Ovary (tissue), 9 donors: ENCODE results near the gene ETFA. TPM values are rescaled to one million over a fixed set of nuclear protein-coding genes. Genes with fewer than 3 reads are reported as not detected.

Experiments
- DNase-seq, 5 donors: peaks; one replicate each; pipeline ENCODE4 v3.0.0-alpha.2; 2019 to 2020
- H3K27ac ChIP-seq, 2 donors: fragments of 200-600 bp; one replicate each; pipeline versions ENCODE4 v1.5.1 to v1.8.0; 2019 to 2022
- H3K27me3 ChIP-seq: fragments of 200-600 bp; one replicate; pipeline ENCODE4 v1.8.0; 2022
- H3K36me3 ChIP-seq: fragments of 200-600 bp; sonication (generic); one replicate; pipeline ENCODE4 v1.5.1; 2019
- H3K4me1 ChIP-seq: one replicate; pipeline ENCODE4 v1.8.1; 2013; ENCODE audit warnings: mild to moderate bottlenecking, moderate library complexity; ENCODE audit not compliant: insufficient read depth
- H3K4me3 ChIP-seq: fragments of 200-600 bp; sonication (generic); one replicate; pipeline ENCODE4 v1.5.1; 2017
- H3K9me3 ChIP-seq, 2 donors: fragments of 200-600 bp in 1 of 2; sonication (generic) in 1 of 2; one replicate each; pipeline versions ENCODE4 v1.5.1 to v1.8.1; 2013 to 2019; ENCODE audit warnings: mild to moderate bottlenecking in 1 of 2, moderate library complexity in 1 of 2
- EP300 ChIP-seq: sonication (generic); formaldehyde crosslinking; IDR thresholded peaks from one replicate; pipeline ENCODE4 v1.6.1; 2017; ENCODE audit warnings: antibody characterized with exemption
- POLR2A ChIP-seq: fragments of 450-650 bp; IDR thresholded peaks from one replicate; pipeline ENCODE4 v1.6.1; 2017; ENCODE audit warnings: antibody characterized with exemption, mild to moderate bottlenecking, moderate library complexity
- WGBS, 3 donors: extraction: QIAGEN DNeasy Blood & Tissue Kit in 1 of 3; methylation state at CpG; one replicate each; pipeline versions ENCODE4 v1.1.5 to v1.1.7; 2013 to 2017; 5-methylcytosine and 5-hydroxymethylcytosine counted together
- intact Hi-C, 4 donors: fragments of 100-400 bp; cut with DNase I; formaldehyde crosslinking; loops; one replicate each; pipeline versions ENCODE4 v1.11.0 to v1.15.1; 2022 to 2023
- polyA plus RNA-seq, 2 donors: library from polyadenylated mRNA; stranded (reverse); fragments of 200-250 nt in 1 of 2; fragments of 350-450 nt in 1 of 2; fragmentation: Illumina TruSeq in 1 of 2; extraction: RNeasy Lipid Tissue Mini Kit (QIAGEN cat#74804) in 1 of 2; gene quantifications; one replicate each; pipeline ENCODE4 v1.2.3, GENCODE V29; 2013 to 2014
- total RNA-seq, 7 donors: library from RNA; depleted of rRNA in 2 of 7; stranded (reverse); fragments of >200 nt in 2 of 7; fragmentation: NEBNext Ultra II Directional in 3 of 7; extraction: Animal tissue kit (Norgen Biotek cat#: 25700) in 3 of 7; gene quantifications; one replicate each; pipeline versions ENCODE4 v1.1.0 to v1.2.4, GENCODE V29; 2016 to 2023
- TF ChIP-seq, protein P1 (sequence below), 3 donors: fragments of 450-650 bp in 2 of 3; fragments of 200-600 bp in 1 of 3; IDR thresholded peaks; one replicate each; pipeline versions ENCODE4 v1.5.1 to v1.8.0; 2016 to 2022; ENCODE audit warnings: antibody characterized with exemption in 3 of 3, mild to moderate bottlenecking in 1 of 3
- donor health status: DM: no; HTN: no; CAD: no; lungs with moderate emphysema.
- donor health status: DM: no; HTN: no; CAD: no.
- donor health status: Bipolar disorder and iron deficiency.
- donor health status: DM: yes; HTN: yes; CAD: no.
- donor health status: DM: no; HTN: no; CAD: no.
- donor health status: DM: yes; HTN: yes; CAD: no.

The ETFA gene
- total and polyA plus RNA-seq, 9 donors, result 45.8 to 97.4 (median 71.7) TPM

DNA sequence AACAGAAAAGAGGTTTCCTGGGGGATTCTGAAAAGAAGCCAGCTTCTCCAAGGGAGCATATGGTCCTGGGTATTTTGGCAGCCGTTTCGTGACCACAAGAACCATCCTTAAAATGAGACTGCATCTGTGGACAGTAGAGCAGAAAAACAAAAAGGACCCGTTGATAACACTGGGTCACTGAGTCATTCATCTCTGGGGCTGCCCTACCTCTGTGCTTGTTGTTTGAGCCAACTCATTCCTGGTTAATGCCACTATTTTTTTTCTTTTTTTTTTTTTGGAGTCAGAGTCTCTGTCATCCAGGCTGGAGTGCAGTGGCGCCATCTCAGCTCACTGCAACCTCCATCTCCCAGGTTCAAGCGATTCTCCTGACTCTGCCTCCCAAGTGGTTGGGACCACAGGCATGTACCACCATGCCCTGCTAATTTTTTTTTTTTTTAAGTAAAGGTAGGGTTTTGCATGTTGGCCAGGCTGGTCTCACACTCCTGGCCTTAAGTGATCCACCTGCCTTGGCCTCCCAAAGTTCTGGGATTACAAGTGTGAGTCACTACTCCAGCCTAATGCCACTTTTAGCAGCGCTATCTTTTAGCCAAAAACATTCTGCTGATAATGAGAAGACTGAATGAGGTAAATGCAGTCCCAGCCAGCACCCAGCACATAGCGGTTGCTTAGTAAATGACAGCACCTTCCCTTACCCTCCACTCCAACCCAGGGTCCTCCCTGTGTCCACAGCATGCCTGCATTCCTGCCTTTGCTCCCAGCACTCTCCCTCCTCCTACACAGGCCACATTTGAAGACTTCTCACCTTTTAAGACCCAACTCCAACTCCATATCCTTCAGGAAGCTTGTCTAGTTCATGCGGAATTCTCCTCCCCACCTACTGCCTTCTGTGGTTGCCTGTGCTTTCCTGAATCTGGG is 16.2 kb upstream of the ETFA start:
- intact Hi-C loops, result no loop called here
- WGBS, 3 donors, result 67 to 77% (median 67%) methylated on average over 8 of the region's 8 CpGs

GRCh38 chr15:76325704-76326103 is 14.4 kb upstream of the ETFA start:
- intact Hi-C loops, result no loop called here
- TF ChIP-seq, protein P1, sequence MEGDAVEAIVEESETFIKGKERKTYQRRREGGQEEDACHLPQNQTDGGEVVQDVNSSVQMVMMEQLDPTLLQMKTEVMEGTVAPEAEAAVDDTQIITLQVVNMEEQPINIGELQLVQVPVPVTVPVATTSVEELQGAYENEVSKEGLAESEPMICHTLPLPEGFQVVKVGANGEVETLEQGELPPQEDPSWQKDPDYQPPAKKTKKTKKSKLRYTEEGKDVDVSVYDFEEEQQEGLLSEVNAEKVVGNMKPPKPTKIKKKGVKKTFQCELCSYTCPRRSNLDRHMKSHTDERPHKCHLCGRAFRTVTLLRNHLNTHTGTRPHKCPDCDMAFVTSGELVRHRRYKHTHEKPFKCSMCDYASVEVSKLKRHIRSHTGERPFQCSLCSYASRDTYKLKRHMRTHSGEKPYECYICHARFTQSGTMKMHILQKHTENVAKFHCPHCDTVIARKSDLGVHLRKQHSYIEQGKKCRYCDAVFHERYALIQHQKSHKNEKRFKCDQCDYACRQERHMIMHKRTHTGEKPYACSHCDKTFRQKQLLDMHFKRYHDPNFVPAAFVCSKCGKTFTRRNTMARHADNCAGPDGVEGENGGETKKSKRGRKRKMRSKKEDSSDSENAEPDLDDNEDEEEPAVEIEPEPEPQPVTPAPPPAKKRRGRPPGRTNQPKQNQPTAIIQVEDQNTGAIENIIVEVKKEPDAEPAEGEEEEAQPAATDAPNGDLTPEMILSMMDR (IDR thresholded peaks at IDR 0.05), result no peak
- TF ChIP-seq EP300 (no peak), POLR2A (no peak)
- H3K27me3 ChIP-seq, result no peaks in the 10 kb centered on the region
- WGBS, 3 donors, result 59 to 70% (median 63%) methylated on average over 2 of the region's 2 CpGs
- no peaks in the 10 kb centered on the region for H3K4me1 ChIP-seq
- H3K4me3 ChIP-seq, result no peak overlapping the region
- H3K9me3 ChIP-seq, result no peaks in the 10 kb centered on the region
- H3K36me3 ChIP-seq, result no peaks in the 10 kb centered on the region
- no peak for DNase-seq
- no peak overlapping the region for H3K27ac ChIP-seq

More for the DNA sequence above, 16.2 kb upstream of the ETFA start:
- H3K36me3 ChIP-seq, result no peaks in the 10 kb centered on the region
- H3K9me3 ChIP-seq, result no peaks in the 10 kb centered on the region
- no peaks in the 10 kb centered on the region for H3K27me3 ChIP-seq
- no peak for DNase-seq
- TF ChIP-seq EP300, result no peak
- TF ChIP-seq, protein P1 (IDR thresholded peaks at IDR 0.05), result no peak
- no peak for TF ChIP-seq POLR2A
- no peak overlapping the region for H3K27ac ChIP-seq
- no peaks in the 10 kb centered on the region for H3K4me1 ChIP-seq
- H3K4me3 ChIP-seq, result no peak overlapping the region

DNA sequence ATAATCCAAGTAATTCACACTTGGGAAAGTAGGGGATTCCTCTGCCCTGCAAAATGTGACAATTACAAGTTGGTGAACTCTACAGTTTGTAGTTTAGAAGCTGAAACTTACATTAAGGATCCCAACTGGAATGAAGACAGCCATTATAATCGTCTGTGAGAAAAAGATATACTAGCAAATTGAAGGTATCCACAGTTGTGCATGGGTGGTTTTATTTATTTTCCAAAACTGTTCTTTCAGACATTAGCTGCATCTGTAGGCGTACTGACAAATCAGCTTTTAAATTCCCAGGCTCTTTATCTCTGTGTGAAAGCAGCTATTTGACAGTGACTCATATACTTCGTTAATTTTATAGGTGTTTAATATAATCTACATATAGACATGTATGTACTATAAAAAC is 12.8 kb upstream of the ETFA start:
- Histone ChIP-seq H3K9me3 (no peaks in the 10 kb centered on the region), H3K4me3 (no peak overlapping the region), H3K27ac (no peak overlapping the region), H3K36me3 (no peaks in the 10 kb centered on the region), H3K4me1 (no peaks in the 10 kb centered on the region), H3K27me3 (no peaks in the 10 kb centered on the region)
- no peak for TF ChIP-seq POLR2A
- no peak for TF ChIP-seq EP300
- TF ChIP-seq, protein P1 (IDR thresholded peaks at IDR 0.05), result no peak
- DNase-seq, result no peak
- 16 to 35% (median 17%) methylated on average over 3 of the region's 3 CpGs for WGBS, 3 donors
- intact Hi-C loops, result no loop called here

GRCh38 chr15:76321602-76322001 is 10.3 kb upstream of the ETFA start:
- WGBS, 3 donors, result 18 to 34% (median 25%) methylated on average over 5 of the region's 5 CpGs
- no peaks in the 10 kb centered on the region for H3K4me1 ChIP-seq
- H3K9me3 ChIP-seq, result no peaks in the 10 kb centered on the region
- no peak for DNase-seq
- intact Hi-C loops, result no loop called here
- no peaks in the 10 kb centered on the region for H3K27me3 ChIP-seq
- H3K36me3 ChIP-seq, result no peaks in the 10 kb centered on the region
- TF ChIP-seq POLR2A, result no peak
- no peak for TF ChIP-seq EP300
- TF ChIP-seq, protein P1 (IDR thresholded peaks at IDR 0.05), result no peak
- H3K4me3 ChIP-seq, result no peak overlapping the region
- H3K27ac ChIP-seq, result no peak overlapping the region
